HG03432 (cell line): ENCODE results near the gene RNASEH2A.
A peak's percentile ranks its signal among the peaks of the same experiment; 100 is the strongest.

Experiments
- ATAC-seq: cut with Tn5 transposase; IDR thresholded peaks from one replicate; pipeline ENCODE4 v1.9.1; 2021; ENCODE audit warnings: mild to moderate bottlenecking, moderate library complexity; ENCODE audit not compliant: unreplicated experiment

RNASEH2A gene

DNA sequence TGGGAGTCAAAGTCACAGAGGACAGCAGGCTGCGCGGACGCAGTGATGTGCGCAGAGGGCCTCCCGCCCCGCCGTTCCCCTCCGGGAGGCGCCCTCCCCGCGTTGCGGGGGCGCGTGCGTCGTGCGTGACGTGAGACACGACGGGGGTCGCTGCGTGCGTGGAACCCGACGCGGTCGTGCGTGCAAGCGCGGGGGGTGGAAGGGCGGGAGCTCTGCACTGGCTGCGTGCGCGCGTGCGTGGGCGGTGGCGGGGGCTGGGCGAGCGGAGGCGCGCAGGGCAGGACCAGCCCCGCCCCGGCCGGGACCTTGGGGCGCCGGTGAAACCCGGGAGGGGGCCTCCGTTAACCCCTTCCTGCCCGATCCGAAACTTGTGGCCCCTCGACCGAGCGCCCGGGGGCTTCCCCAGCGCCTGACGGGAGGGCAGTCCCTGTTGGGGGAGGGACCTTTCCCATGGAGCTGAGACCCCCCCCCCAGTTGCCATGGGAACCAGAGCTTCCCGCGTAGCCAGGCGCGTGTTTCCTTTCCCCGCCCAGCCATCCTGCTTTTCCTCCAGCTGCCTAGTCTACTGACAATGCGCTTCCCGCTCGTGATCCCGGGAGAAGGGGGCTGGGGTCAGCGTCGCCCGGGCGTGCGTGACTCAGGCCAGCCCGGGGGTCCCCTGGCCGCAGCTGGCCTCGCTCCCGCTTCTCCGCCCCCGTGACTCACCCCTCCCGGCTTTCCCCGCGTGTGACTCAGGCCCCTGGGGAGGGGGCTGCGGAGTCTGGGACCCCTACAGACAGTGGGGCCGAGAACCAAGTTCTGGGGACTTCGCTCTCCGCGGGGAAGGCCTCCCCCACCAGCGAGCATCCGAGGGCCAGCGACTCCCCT is 23.7 kb upstream of the RNASEH2A start:
- ATAC-seq: peak; percentile 39

- no peak for ATAC-seq
Measured at GRCh38 chr19:12783291-12783848, 23.0 kb upstream of the RNASEH2A start.

DNA sequence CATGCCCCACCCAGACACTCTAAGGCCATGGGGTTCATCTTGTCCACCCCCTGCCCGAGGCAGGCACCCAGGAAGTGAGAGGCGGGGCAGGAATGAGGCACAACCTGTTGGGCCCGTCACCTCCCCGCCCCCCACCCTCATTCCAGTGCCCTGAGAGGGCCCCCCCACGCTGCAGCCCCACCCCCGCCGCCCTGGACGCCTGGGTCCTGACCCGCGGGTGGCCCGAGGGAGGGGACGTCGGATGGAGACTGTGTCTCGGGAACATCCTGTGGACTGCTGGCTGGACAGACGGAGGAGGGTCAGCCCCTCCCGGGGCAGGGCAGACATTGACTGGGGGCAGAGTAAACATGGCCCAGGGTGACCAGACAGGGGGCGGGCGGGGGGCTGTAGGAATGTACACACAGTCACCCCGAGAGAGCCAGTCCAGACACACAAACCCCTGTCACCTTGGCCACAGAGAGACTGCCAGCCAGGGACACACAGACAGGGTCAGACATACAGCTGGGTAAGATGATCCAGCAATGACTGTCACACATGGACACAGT is 22.5 kb upstream of the RNASEH2A start:
- ATAC-seq: no peak

GRCh38 chr19:12784394-12784870 is 22.0 kb upstream of the RNASEH2A start:
- no peak for ATAC-seq

DNA sequence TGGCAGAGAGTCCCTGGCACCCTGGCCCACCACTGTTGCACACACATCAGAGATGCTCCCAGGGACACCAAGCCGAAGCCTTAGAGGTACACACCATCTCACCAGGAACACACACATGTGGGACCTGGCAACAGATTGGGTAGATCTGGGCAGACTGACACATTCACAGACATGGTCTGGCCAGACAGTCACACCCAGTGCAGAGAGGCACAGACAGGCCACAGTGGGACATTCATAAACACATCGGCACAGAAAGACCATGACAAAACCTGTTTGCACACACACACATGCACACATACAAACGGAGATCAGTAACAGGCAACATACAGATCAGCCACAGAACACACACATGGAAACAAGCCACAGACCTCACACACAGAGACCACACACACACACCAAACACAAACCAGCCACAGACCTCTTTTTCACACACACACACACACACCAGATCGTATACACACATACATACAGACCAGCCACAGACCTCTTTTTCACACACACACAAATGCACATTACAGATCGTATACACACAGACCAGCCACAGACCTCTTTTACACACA is 21.4 kb upstream of the RNASEH2A start:
- ATAC-seq: no peak

DNA sequence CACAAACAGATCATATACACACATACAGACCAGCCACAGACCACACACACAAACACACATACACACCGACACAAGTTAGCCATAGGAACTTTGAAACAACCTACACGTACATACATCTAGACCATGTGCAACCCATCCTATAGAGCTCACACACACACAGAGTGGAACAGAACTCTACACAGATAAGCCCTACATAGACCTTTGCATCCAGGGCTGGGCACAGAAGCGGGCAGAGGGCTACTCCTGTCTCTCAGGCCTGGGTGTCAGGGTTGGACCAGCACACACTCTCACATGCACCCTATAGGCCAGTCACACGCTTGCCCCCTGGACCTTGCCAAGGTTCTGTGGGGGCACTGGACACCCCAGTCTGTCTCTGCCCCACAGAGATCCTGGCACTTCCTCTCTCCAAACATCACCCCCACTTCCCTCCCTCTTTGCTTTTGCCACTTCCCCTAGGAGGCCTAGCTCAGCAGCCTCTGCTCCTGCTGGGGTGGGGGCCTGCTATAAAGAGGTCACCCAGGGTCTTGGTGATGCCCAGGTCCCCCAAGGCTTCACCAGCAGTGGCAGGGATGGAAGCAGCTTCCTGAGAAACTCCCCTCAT is 20.9 kb upstream of the RNASEH2A start:
- ATAC-seq: no peak

GRCh38 chr19:12786141-12786870 is 20.1 kb upstream of the RNASEH2A start:
- no peak for ATAC-seq

- no peak for ATAC-seq
Measured at GRCh38 chr19:12786952-12787351, 19.4 kb upstream of the RNASEH2A start.

DNA sequence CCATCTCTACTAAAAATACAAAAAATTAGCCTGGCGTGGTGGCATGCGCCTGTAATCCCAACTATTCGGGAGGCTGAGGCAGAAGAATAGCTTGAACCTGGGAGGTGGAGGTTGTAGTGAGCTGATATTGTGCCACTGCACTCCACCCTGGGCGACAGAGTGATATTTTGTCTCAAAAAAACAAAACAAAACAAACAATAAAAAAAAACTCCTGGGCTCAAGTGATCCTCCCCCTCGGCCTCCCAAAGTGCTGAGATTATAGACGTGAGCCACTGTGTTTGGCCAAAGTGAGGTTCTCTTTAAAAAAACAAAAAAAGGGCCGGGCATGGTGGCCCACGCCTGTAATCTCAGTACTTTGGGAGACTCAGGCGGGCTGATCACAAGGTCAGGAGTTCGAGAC is 18.9 kb upstream of the RNASEH2A start:
- ATAC-seq: no peak

DNA sequence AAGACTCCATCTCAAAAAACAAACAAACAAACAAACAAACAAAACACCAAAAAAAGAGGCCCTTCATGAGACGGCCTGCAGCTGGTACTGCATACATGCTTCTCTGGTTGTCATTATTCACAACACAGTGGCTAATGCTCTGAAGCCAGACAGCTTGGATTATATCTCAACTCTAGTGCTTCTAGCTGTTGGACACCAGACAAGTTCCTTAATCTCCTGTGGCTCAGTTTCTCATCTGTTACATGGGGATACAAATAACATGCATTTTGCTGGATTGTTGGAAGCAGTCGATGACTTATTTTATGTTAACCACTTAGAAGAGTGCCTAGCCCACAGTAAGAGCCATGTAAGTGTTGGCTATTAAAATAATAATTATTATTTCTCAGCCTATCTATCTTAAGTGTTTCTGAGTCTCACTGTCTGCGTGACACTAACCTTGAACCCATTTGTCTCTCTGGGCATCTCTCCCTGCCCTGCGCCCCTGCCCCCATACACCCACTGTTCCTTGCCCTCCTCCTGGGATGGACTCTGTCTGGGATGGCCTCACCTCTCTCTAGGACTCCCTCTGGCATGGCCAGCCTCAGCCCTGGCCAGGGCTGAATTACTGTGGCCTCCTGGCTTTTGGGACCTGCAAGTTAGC is 18.2 kb upstream of the RNASEH2A start:
- ATAC-seq: no peak

GRCh38 chr19:12788682-12789097 is 17.7 kb upstream of the RNASEH2A start:
- no peak for ATAC-seq

GRCh38 chr19:12789098-12789903 is 17.1 kb upstream of the RNASEH2A start:
- no peak for ATAC-seq

DNA sequence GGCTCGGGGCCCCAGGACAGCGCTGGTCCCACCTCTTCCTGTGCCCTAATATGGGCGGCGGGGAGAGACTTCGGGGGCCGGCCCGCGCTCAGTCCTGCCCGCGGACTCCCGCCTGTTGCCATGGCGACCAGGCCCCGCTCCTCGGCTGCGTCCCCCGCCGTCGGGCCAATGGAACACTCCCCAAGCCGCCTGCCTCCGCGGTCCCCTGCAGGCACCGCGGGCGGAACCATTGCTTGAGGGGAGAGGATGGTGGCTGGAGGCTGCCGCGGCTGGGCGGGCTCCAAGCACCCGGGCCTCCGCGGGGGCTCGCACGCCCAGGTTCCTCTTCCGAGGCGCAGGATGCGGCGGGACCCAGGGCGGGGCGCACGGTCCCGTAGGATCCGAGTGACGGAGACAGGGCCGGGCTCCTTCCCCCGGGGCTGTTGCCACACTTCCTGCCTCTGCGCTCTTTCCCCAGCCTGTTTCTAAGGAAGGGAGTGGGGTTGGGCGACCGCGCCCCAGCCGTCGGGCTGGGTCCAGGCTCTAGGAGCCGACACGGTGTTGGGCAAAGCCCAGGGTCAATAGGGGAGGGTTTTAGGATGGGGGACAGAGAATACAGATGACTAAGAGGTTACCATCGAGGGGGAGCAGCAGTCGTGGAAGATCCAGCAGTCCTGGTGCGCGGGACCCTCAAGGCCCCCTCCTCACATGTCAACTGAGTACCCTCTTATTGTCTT is 16.3 kb upstream of the RNASEH2A start:
- peak; percentile 40 for ATAC-seq

- no peak for ATAC-seq
Measured at GRCh38 chr19:12790628-12791344, 15.6 kb upstream of the RNASEH2A start.

GRCh38 chr19:12791345-12792050 is 14.9 kb upstream of the RNASEH2A start, which contains the start of gene JUNB:
Gene JUNB, plus strand, starts transcription at chr19:12791486. Its CDS starts 286 bp downstream, at chr19:12791772.
- ATAC-seq: peak; percentile 34

- no peak for ATAC-seq
Measured at GRCh38 chr19:12792051-12792852, 14.1 kb upstream of the RNASEH2A start.
